ENCODE results near the gene PRKAG2. TPM values are rescaled to one million over a fixed set of nuclear protein-coding genes. Genes with fewer than 3 reads are reported as not detected.
A peak's percentile ranks its signal among the peaks of the same experiment; 100 is the strongest.

PRKAG2 gene
- total RNA-seq, 1 donor from 2014 or later, result 130 TPM

GRCh38 chr7:151869109-151869428 lies 7.8 kb downstream of the PRKAG2 start:
- peaks cover 69% of the 10 kb centered on the region for H3K4me1 ChIP-seq
- intact Hi-C loops (cut with micrococcal nuclease), result no loop called here
- H3K27ac ChIP-seq (replicated peaks), result peak overlapping the region; percentile 91

GRCh38 chr7:151868396-151869108 lies 8.4 kb downstream of the PRKAG2 start:
- DNase-seq, result no peak
- intact Hi-C loops (cut with micrococcal nuclease), result no loop called here
- peaks cover 70% of the 10 kb centered on the region for H3K4me1 ChIP-seq
- no peaks in the 10 kb centered on the region for H3K9me3 ChIP-seq (replicated peaks)
- peak overlapping the region; percentile 52 for H3K4me3 ChIP-seq
- H3K27ac ChIP-seq (replicated peaks), result peak overlapping the region; percentile 91
- H3K36me3 ChIP-seq, result no peaks in the 10 kb centered on the region
- H3K27me3 ChIP-seq (ENCODE audit: low read depth), result no peaks in the 10 kb centered on the region
- no peak for TF ChIP-seq CTCF (IDR thresholded peaks at IDR 0.05; ENCODE audit: borderline replicate concordance)

More at GRCh38 chr7:151869109-151869428, 7.8 kb downstream of the PRKAG2 start:
- TF ChIP-seq CTCF (IDR thresholded peaks at IDR 0.05; ENCODE audit: borderline replicate concordance), result no peak
- no peaks in the 10 kb centered on the region for H3K36me3 ChIP-seq
- H3K27me3 ChIP-seq (ENCODE audit: low read depth), result no peaks in the 10 kb centered on the region
- H3K4me3 ChIP-seq, result peak overlapping the region; percentile 52
- no peak for DNase-seq
- no peaks in the 10 kb centered on the region for H3K9me3 ChIP-seq (replicated peaks)

- H3K27ac ChIP-seq (replicated peaks), result peak overlapping the region; percentile 91
- H3K9me3 ChIP-seq (replicated peaks), result no peaks in the 10 kb centered on the region
- DNase-seq, result peak; percentile 79
- TF ChIP-seq CTCF (IDR thresholded peaks at IDR 0.05; ENCODE audit: borderline replicate concordance), result no peak
- H3K36me3 ChIP-seq, result no peaks in the 10 kb centered on the region
- no peaks in the 10 kb centered on the region for H3K27me3 ChIP-seq (ENCODE audit: low read depth)
- H3K4me1 ChIP-seq, result peaks cover 68% of the 10 kb centered on the region
- intact Hi-C loops (cut with micrococcal nuclease), result no loop called here
- peak overlapping the region; percentile 52 for H3K4me3 ChIP-seq
These were observed 9.0 kb downstream of the PRKAG2 start for GRCh38 chr7:151867912-151868311.

DNA sequence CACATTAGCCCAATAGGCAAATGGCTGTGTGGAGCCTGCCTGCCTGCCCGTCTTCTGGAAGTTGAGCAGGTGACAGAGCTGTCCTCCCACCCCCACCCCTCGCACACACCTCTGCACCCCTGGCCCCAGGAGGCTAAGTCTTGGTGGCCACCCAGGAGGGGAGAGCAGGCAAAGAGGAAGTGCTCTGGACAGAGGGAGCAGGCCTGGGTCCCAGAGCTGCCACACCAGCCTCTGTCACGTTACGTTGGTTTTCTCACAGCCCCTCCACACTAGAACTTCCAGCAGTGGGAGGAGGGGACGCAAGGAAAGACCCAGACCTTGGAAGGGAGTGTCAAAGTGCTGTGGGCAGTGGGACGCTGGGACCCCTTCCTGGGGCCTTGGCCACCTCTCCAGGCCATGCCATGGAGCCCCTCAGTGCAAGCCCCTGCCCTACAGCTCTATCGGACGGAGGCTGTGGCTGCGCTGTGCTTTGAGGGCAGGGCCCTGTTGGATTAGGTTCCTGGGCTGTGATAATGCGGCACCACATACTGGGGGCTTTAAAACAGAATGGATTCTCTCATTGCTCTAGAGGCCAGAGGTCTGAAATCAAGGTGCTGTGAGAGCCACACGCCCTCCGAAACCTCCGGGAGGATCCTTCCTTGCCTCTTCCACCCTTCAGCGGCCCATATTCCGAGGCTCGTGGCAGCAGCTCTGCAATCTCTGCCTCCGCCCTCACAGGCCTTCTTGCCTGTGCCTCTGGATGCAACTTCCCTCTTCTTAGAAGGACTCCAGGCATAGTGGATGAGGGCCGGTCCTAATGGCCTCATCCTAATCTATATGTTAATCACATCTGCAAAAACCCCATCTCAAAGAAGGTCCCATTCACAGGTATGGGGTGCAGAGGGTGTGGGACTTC lies 9.9 kb downstream of the PRKAG2 start:
- peak overlapping the region; percentile 91 for H3K27ac ChIP-seq (replicated peaks)
- no peak for TF ChIP-seq CTCF (IDR thresholded peaks at IDR 0.05; ENCODE audit: borderline replicate concordance)

GRCh38 chr7:151866028-151866427 lies 10.9 kb downstream of the PRKAG2 start:
- H3K9me3 ChIP-seq (replicated peaks), result no peaks in the 10 kb centered on the region
- H3K36me3 ChIP-seq, result no peaks in the 10 kb centered on the region
- no peak overlapping the region for H3K27ac ChIP-seq (replicated peaks)
- H3K27me3 ChIP-seq (ENCODE audit: low read depth), result no peaks in the 10 kb centered on the region
- DNase-seq, result no peak
- H3K4me3 ChIP-seq, result no peak overlapping the region
- intact Hi-C loops (cut with micrococcal nuclease), result no loop called here
- TF ChIP-seq CTCF (IDR thresholded peaks at IDR 0.05; ENCODE audit: borderline replicate concordance), result no peak
- H3K4me1 ChIP-seq, result peaks cover 56% of the 10 kb centered on the region

More for the DNA sequence above, 9.9 kb downstream of the PRKAG2 start:
- no peaks in the 10 kb centered on the region for H3K9me3 ChIP-seq (replicated peaks)
- intact Hi-C loops (cut with micrococcal nuclease), result no loop called here
- H3K4me1 ChIP-seq, result peaks cover 61% of the 10 kb centered on the region
- H3K36me3 ChIP-seq, result no peaks in the 10 kb centered on the region
- H3K27me3 ChIP-seq (ENCODE audit: low read depth), result no peaks in the 10 kb centered on the region
- no peak for DNase-seq
- H3K4me3 ChIP-seq, result no peak overlapping the region
